Colon (tissue), 2 donors: ENCODE results near the gene OR10G6.
"Not testable (repeated sequence)": the region's sequence is repeated elsewhere in the genome, so short reads cannot be mapped to it uniquely, and the experiment has no call there.

Source experiments
- FAIRE-seq: peaks from 2 replicates; lab custom pipeline; 2012; peaks lifted over from hg19 to GRCh38; lab: Jason Lieb, UNC
- donor health status: control.
- donor health status: control.

OR10G6 gene

GRCh38 chr11:123995119-123995518, at the start of gene OR10G6:
OR10G6 (minus strand) TSS chr11:123995161; CDS start chr11:123995161, 0 bp downstream.
- FAIRE-seq: no peak

GRCh38 chr11:124043420-124043819, 48.5 kb upstream of the OR10G6 start:
- FAIRE-seq: no peak

GRCh38 chr11:124041254-124041653, 46.3 kb upstream of the OR10G6 start, which contains the start of gene OR10G7:
OR10G7 (minus strand) TSS chr11:124041325; CDS start chr11:124039001, 2,324 bp downstream.
- FAIRE-seq: no peak

- no peak for FAIRE-seq
These were observed 44.6 kb upstream of the OR10G6 start for GRCh38 chr11:124039557-124039956.

GRCh38 chr11:124036666-124037065, 41.7 kb upstream of the OR10G6 start:
- FAIRE-seq: no peak

- FAIRE-seq: no peak
These were observed 31.5 kb upstream of the OR10G6 start, which contains the start of gene OR10G8 for GRCh38 chr11:124026498-124026897. OR10G8 (plus strand) TSS chr11:124026798; CDS start chr11:124029623, 2,825 bp downstream.

GRCh38 chr11:124015837-124016236, 20.9 kb upstream of the OR10G6 start:
- FAIRE-seq: not testable (repeated sequence)

GRCh38 chr11:124012697-124013096, 17.7 kb upstream of the OR10G6 start, which contains the start of gene OR10G4:
OR10G4 (plus strand) TSS chr11:124012997; CDS start chr11:124015575, 2,578 bp downstream.
- no peak for FAIRE-seq

GRCh38 chr11:123979311-123979710, 15.7 kb downstream of the OR10G6 start:
- no peak for FAIRE-seq

GRCh38 chr11:123977731-123978347, 17.1 kb downstream of the OR10G6 start, which contains the start of gene OR10S1:
OR10S1 (minus strand) TSS chr11:123977781; CDS start chr11:123977664, 117 bp downstream.
- no peak for FAIRE-seq

GRCh38 chr11:123976770-123977560, 18.0 kb downstream of the OR10G6 start:
- no peak for FAIRE-seq

- FAIRE-seq: no peak
These were observed 21.1 kb downstream of the OR10G6 start for GRCh38 chr11:123973816-123974215.

- no peak for FAIRE-seq
These were observed 38.2 kb downstream of the OR10G6 start for GRCh38 chr11:123956752-123957151.

- FAIRE-seq: no peak
These were observed 49.8 kb downstream of the OR10G6 start for GRCh38 chr11:123945132-123945531.
